KMS-11 (cell line): ENCODE data around the gene NUDT14.

Experiments
- H2AFZ ChIP-seq: fragments of 200-600 bp; sonication (generic); 2 replicates; pipeline ENCODE4 v1.6.1; 2016; ENCODE audit warnings: antibody characterized with exemption, mixed run types, low read depth
- H3K27ac ChIP-seq: fragments of 200-600 bp; sonication (generic); 2 replicates; pipeline ENCODE4 v1.6.1; 2016; ENCODE audit warnings: mild to moderate bottlenecking, mixed run types
- H3K27me3 ChIP-seq: fragments of 200-600 bp; sonication (generic); 2 replicates; pipeline ENCODE4 v1.6.1; 2017; ENCODE audit warnings: mild to moderate bottlenecking, low read depth, mixed run types, moderate library complexity; ENCODE audit not compliant: insufficient read depth
- H3K36me3 ChIP-seq: fragments of 200-600 bp; sonication (generic); 2 replicates; pipeline ENCODE4 v1.6.1; 2017; ENCODE audit warnings: mild to moderate bottlenecking, mixed run types; ENCODE audit not compliant: insufficient read depth
- H3K4me1 ChIP-seq: fragments of 200-600 bp; sonication (generic); 2 replicates; pipeline ENCODE4 v1.6.1; 2016; ENCODE audit warnings: mild to moderate bottlenecking, low read depth, mixed run types; ENCODE audit not compliant: poor library complexity, severe bottlenecking
- H3K4me2 ChIP-seq: fragments of 200-600 bp; sonication (generic); 2 replicates; pipeline ENCODE4 v1.7.0; 2016; ENCODE audit warnings: mild to moderate bottlenecking, mixed run types
- H3K4me3 ChIP-seq: fragments of 200-600 bp; sonication (generic); IDR thresholded peaks from 2 replicates; pipeline ENCODE4 v1.6.1; 2017; ENCODE audit warnings: low read depth, low read length, mixed read lengths; ENCODE audit not compliant: insufficient read depth
- H3K79me2 ChIP-seq: fragments of 200-600 bp; sonication (generic); 2 replicates; pipeline ENCODE4 v1.6.1; 2016; ENCODE audit warnings: low read depth, mixed run types; ENCODE audit not compliant: insufficient read depth
- H3K9ac ChIP-seq: fragments of 200-600 bp; sonication (generic); 2 replicates; pipeline ENCODE4 v1.6.1; 2016; ENCODE audit warnings: mild to moderate bottlenecking, mixed run types
- H4K20me1 ChIP-seq: fragments of 200-600 bp; sonication (generic); 2 replicates; pipeline ENCODE4 v1.6.1; 2016; ENCODE audit warnings: mild to moderate bottlenecking, mixed run types; ENCODE audit not compliant: insufficient read depth
- TF ChIP-seq, protein P1 (sequence below): fragments of 200-600 bp; sonication (generic); conservative IDR thresholded peaks from 2 replicates; pipeline ENCODE4 v1.6.1; 2017; ENCODE audit warnings: low read depth, mild to moderate bottlenecking, antibody characterized with exemption, low read length, moderate library complexity, mixed read lengths

NUDT14 gene

DNA sequence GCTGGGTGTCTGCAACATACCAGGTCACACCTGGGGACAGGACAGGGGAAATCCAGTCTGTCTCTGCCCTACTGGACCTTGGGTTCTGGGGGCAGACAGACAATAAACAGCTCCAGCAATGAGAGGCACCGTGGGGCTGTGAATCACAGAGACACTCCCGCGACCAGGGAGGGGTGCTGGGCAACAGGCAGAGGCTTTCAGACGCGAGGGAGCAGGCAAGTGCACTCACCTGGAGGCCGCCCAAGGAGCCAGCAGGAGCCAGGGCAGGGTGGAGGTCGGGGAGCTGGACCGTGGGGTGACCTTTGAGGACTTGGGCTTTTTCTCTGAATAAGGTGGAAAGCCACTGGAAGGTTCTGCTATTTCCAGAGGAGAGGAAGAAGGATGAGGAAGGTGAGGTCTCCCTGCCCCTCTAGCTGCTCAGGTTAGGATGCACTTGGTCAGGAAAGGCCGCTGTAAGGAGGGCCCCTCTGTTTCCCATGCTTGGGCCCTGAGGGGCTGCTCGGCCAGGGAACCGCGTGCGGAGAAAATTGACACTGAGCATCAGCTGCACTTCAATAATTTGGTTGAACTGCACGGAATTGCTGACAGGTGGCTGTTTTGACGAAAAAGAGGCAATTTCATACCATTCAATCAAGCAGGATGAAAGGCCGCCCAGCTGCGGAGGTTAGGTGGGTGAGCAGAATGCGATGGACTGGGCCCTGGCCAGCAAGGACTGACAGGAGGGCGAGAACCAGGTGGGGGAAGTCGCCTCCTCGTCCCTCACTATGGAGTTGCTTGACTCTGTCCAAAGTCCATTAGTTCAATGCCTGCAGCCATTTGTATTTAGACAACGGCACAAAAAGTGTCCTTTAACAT lies 54.8 kb downstream of the NUDT14 start:
- H4K20me1 ChIP-seq, result no peaks in the 10 kb centered on the region
- no peaks in the 10 kb centered on the region for H3K79me2 ChIP-seq
- TF ChIP-seq, protein P1, sequence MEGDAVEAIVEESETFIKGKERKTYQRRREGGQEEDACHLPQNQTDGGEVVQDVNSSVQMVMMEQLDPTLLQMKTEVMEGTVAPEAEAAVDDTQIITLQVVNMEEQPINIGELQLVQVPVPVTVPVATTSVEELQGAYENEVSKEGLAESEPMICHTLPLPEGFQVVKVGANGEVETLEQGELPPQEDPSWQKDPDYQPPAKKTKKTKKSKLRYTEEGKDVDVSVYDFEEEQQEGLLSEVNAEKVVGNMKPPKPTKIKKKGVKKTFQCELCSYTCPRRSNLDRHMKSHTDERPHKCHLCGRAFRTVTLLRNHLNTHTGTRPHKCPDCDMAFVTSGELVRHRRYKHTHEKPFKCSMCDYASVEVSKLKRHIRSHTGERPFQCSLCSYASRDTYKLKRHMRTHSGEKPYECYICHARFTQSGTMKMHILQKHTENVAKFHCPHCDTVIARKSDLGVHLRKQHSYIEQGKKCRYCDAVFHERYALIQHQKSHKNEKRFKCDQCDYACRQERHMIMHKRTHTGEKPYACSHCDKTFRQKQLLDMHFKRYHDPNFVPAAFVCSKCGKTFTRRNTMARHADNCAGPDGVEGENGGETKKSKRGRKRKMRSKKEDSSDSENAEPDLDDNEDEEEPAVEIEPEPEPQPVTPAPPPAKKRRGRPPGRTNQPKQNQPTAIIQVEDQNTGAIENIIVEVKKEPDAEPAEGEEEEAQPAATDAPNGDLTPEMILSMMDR, result no peak
- no peak overlapping the region for H3K4me2 ChIP-seq
- no peak overlapping the region for H2AFZ ChIP-seq
- peaks cover 12% of the 10 kb centered on the region for H3K4me1 ChIP-seq
- H3K4me3 ChIP-seq, result no peak overlapping the region
- no peak overlapping the region for H3K27ac ChIP-seq
- no peak overlapping the region for H3K9ac ChIP-seq
- no peaks in the 10 kb centered on the region for H3K36me3 ChIP-seq
- peaks cover 3% of the 10 kb centered on the region; the same call in 1 of the 2 replicates for H3K27me3 ChIP-seq

DNA sequence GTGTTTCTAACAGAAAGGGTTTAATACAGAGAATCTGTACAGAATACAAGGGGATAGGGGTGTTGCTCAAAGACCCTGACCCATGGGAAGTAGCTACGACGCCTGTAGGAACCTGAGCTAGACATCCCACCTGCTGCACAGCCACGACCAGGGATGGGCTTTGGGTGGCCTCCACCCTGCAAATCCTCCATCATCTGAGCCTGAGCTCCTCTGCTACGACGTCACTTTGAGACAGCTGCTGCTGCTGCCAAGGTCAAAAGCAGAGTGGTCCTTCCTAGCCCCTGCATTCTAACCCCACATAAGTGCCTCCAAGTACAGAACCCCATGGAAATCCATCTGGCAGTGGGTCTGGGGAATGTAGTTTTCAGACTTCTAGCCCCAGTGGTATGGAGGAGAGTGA lies 56.3 kb downstream of the NUDT14 start:
- peaks cover 3% of the 10 kb centered on the region; the same call in 1 of the 2 replicates for H3K27me3 ChIP-seq
- H3K9ac ChIP-seq, result no peak overlapping the region
- H4K20me1 ChIP-seq, result no peaks in the 10 kb centered on the region
- H3K27ac ChIP-seq, result no peak overlapping the region
- H3K4me2 ChIP-seq, result peak overlapping the region; percentile 17; the same call in 1 of the 2 replicates
- no peaks in the 10 kb centered on the region for H3K79me2 ChIP-seq
- H3K4me1 ChIP-seq, result peaks cover 12% of the 10 kb centered on the region
- no peaks in the 10 kb centered on the region for H3K36me3 ChIP-seq
- TF ChIP-seq, protein P1, result no peak
- no peak overlapping the region for H2AFZ ChIP-seq
- H3K4me3 ChIP-seq, result no peak overlapping the region

DNA sequence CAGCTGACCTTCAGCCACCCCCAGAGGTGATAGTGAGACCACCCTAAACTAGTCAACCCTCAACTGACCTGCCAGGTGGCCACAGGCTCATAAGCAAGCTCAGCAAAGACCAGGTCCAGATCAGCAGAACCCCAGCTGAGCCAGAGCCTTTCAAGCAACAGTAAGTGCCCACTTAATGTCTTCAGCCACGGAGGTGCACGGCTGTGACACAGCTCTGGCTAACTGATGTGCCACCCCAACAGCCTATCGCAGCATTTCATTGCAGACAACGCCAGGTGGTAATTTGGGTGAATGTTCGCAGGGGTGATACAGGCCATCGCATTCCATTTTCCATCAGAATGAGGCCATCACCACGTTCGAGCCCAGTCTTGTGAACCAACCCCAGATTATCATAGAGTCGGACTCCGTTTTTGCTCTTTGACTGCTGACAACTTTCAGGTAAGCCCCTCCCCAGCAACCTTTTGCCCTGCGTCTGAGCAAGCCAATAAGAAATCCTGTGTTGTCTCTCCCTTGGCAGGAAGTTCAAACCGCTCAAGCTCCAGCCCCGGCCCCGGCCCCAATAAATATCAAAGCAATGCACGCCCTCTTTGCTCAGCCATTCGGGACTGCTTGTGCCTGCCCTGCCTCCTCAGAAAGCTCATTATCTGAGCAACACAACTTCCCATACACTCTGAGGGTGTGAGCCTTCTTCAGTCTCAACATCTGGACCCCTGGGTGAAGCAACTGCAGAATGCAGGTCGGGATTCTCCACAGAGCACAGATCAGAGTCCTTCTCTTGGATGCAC lies 56.9 kb downstream of the NUDT14 start:
- H3K9ac ChIP-seq, result no peak overlapping the region
- no peaks in the 10 kb centered on the region for H4K20me1 ChIP-seq
- H3K79me2 ChIP-seq, result no peaks in the 10 kb centered on the region
- no peaks in the 10 kb centered on the region for H3K27me3 ChIP-seq
- no peaks in the 10 kb centered on the region for H3K36me3 ChIP-seq
- H3K4me1 ChIP-seq, result peaks cover 12% of the 10 kb centered on the region
- peak overlapping the region; percentile 18; the same call in 1 of the 2 replicates for H2AFZ ChIP-seq
- TF ChIP-seq, protein P1, result no peak
- peak overlapping the region; percentile 17; the same call in 1 of the 2 replicates for H3K4me2 ChIP-seq
- no peak overlapping the region for H3K27ac ChIP-seq
- no peak overlapping the region for H3K4me3 ChIP-seq

DNA sequence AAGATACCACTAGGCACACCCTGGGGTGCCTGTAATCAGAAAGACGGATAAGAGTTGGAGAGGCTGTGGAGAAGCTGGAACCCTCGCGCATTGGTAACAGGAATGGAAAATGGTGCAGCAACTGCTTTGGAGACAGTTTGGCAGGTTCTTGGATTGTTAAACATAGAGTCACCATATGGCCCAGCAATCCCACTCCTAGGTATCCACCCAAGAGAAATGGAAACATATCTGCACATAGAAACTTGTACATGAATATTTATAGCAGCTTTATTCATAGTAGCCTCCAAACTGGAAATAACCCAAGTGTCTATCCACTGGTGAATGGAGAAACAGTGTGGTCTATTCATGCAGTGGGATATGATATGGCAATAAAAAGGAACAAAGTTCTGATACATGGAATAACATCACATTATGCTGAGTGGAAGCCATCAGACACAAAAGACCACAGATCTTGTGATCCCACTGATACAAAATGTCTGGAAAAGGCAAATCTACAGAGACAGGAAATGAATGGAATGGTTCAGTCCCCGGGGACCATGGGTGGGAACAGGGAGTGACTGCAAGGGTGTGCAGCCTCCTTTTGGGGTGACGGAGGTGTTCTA lies 57.9 kb downstream of the NUDT14 start:
- Histone ChIP-seq H2AFZ (no peak overlapping the region), H3K27ac (no peak overlapping the region), H3K4me2 (no peak overlapping the region), H3K9ac (no peak overlapping the region), H4K20me1 (no peaks in the 10 kb centered on the region), H3K36me3 (no peaks in the 10 kb centered on the region), H3K4me3 (no peak overlapping the region), H3K27me3 (no peaks in the 10 kb centered on the region), H3K4me1 (peaks cover 12% of the 10 kb centered on the region), H3K79me2 (no peaks in the 10 kb centered on the region)
- TF ChIP-seq, protein P1, result no peak
